Cerebellar cortex (tissue), 1 donor: ENCODE measurements around the gene ST3GAL5.
"Not testable (repeated sequence)": the region's sequence is repeated elsewhere in the genome, so short reads cannot be mapped to it uniquely, and the experiment has no call there.

ENCODE experiments used
- DNase-seq: peaks from one replicate; pipeline ENCODE4 v3.0.0-alpha.2; 2015; ENCODE audit warnings: low spot score

ST3GAL5 gene

DNA sequence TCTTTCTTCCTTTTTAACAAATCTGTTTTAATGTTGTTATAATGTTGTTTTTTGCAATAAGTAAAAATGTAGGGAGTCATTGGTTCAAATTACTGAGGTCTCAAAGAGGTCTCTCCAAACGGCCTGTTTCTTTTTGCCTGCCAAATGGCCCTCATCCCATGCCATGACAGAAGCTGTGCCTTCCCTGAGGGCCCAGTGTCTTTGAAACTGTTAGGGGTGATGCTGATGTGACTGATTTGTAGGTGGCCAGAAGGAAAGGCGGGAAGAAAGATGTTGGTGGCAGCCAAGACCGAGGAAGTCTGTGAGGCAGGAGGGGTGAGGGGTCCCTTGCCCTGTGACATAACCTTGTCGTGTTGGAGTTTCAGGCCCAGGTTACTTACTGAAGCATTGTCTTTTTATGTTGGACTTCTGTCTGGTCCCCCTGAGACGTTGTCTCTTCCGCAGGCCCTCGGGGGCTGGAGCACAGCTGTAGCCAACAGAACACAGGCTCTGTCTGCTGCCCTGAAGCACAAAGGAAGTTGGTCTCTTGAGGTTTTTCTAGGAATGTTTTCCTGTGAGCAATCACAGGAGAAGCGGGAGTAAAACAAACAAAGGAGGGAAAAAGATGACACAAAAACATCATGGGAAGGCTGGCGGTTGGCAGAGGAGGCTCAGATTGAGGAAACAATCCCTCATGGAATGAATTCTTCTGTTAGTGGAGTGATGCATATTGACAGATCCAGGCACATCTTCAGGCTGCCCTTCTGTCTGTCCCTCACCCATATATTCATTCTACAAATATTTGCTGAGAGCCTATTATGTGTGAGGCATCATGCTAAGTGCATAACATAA, 4.9 kb upstream of the ST3GAL5 start:
- no peak for DNase-seq

DNA sequence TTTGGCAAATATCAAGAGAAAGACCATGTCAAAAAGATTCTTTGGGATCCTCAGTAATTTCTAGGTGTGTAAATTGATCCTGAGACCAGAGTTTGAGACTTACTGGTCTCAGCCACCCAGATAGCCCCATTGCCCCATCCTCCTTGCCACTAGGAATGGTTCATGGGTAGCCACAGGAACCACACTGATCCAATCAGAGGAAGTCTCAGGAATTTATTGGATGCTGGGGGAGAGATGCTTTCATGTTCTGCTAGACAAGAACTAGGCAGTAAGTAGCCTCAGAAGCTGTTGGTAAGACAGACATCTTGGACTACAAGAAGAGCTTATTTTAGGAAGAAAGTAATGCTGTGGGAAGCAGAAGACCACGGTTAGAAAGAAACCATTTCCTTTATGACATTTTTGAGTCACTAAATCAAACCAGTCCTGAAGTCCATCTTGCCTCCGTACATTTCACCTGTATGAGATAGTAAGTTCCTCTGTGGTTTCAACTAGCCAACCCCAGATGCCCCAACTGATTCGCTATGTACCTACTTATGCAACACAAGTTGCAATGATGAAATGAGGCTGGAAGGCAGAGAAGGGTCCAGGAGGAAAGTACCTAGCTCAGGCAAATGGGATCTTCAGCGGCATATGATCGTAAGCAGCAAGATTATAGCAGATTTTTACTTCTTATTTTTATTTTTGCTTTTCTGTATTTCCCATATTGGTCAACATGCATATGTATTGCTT, 3.6 kb upstream of the ST3GAL5 start:
- no peak for DNase-seq

DNA sequence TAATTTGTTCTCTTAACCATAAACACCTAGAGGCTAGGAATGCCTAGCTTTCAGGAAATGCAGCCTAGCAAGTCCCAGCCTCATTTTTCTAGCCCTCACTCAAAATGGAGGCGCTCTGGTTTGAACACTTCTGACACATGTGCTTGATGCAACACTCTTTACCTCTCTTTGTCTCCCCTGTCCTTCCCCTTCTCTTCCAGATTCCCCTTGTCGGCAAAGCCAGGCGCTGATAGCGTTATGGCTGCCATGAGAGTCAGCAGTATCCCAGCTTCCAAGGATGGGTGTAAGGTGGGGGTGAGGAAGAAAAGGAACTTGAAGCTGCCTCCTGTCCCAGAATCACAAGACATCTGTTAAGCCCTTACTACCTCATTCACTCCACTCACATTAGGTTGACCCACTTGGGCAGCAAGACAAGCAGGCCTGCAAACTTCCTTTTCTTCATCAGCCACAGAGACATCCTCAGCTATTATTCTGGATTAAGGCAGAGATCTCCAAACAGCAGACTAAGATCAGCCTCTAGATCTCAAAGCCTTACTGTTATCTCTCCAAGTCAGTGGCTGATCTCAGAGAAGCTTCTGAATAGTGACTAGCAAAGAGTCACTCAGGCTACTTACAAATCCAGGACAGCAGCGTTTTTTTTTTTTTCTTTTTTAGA, 1.9 kb upstream of the ST3GAL5 start:
- no peak for DNase-seq

DNA sequence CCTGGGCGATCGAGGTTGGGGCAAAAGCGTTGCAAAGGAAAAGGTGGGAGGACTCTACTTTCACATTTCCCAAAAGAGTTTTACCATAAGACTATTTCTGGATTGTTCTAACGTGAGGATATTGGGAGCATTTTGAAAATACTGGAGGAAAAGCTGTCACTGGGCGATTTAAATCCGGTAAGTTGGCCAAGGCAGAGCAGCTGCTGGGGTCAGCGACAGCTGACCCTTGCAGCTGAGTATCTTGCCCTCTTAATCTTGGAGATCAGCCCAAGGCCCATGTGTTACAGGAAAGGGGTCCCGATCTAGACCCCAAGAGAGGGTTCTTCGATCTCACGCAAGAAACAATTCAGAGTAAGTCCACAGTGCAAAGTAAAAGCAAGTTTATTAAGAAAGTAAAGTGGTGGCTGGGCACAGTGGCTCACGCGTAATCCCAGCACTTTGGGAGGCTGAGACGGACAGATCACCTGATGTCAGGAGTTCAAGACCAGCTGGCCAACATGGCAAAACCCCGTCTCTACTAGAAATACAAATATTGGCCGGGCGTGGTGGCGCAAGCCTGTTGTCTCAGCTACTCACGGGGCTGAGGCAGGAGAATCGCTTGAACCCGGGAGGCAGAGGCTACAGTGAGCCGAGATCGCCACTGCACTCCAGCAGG, 964 bp upstream of the ST3GAL5 start:
- DNase-seq = no peak

DNA sequence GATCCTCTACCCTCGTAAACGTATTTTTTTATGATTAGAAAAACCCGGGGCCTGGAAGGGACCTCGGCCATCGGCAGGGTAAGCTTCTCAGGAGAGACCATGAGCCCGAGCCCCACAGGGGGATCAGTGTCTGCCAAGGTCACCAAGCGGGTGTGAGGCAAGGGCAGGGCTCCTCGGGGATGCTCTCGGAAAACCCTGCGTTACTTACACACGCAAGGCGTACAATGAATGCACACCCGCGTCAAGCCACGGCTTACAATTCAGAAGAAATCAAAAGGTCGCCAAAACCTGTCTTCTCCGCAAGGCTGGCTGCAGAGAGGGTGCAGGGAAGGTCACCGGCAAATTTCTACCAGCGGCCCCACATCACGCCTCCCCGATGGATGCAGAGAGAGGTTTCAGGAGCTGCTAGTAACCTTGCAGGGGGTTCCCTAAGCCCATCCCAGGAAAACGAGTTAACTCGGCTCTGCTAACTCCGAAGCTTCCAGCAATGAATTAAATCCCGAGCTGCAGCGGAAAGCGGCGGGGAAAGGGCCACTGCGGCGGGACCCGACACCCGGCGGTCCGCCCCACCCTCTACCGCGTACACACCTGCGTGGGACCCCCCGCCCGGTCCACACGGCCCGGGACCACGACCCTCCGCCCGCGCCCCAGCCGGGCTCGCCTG, 638 bp downstream of the ST3GAL5 start:
- peak; percentile 54 for DNase-seq

DNA sequence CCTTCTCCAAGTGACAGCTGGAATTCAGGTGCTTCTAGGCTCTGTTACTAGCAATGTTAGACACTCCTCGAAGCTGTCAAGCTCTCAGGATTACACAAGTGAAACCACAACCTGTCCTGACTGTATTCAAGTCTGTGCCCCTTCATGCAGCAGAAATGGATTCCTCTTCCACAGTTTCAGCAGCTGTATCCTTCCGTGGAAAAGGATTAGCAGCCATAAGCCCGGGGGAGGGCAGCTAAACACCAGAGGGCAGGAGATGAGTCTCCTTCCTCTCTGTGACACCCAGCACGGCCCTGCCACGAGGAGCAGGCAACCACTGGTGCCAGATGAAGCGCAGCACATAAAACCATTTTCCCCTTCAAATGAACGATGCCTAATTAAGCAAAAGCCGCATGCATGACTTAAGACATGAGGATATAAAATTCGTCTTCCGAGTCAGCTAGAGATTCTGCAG, 1.2 kb downstream of the ST3GAL5 start:
- DNase-seq = peak; percentile 75

DNA sequence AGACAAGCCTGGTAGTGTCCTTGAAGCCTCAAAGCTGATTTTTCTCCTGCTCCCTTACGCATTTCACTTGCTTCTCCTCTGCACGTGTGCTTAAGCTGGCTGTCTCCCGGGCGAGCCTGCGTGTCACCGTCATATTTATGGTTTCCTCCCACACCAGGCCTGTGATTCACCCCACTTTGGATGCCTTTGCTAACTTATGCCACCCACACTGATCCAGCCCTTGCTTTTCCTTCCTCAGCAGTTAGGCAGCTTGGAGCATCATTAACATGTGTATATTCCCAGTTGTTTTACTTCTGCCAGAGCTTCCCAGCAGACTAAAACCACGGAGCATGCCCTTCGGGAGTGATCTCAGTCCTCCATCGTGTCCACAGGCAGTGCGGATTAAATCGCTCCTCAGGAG, 2.2 kb downstream of the ST3GAL5 start:
- DNase-seq = no peak

DNA sequence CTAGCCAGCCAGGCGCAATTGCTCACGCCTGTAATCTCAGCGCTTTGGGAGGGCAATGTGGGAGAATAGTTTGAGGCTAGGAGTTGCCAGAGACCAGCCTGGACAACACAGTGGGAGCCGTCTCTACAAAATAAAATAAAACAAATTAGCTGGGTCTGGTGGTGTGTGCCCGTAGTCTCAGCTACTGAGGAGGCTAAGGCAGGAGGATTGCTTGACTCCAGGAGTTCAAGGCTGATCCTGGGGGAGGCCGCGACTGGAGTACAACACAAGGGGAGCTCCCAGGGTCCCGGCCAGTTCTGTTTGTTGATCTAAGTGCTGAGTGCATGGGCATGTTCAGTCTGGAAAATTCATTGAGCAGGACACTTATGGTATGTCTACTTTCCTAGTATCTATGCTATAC, 2.6 kb downstream of the ST3GAL5 start:
- DNase-seq = no peak

DNA sequence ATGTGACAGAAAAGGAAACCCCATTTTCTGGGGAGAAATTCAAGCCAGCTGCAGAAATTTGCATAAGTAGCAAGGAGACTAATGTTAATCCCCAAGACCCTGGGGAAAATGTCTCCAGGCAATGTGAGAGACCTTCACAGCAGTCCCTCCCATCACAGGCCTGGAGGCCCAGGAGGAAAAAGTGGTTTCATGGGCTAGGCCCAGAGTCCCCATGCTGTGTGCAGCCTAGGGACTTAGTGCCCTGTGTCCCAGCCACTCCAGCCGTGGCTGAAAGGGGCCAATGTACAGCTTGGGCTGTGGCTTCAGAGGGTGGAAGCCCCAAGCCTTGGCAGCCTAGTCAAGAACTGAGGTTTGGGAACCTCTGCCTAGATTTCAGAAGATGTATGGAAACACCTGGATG, 7.0 kb downstream of the ST3GAL5 start:
- DNase-seq = not testable (repeated sequence)

DNA sequence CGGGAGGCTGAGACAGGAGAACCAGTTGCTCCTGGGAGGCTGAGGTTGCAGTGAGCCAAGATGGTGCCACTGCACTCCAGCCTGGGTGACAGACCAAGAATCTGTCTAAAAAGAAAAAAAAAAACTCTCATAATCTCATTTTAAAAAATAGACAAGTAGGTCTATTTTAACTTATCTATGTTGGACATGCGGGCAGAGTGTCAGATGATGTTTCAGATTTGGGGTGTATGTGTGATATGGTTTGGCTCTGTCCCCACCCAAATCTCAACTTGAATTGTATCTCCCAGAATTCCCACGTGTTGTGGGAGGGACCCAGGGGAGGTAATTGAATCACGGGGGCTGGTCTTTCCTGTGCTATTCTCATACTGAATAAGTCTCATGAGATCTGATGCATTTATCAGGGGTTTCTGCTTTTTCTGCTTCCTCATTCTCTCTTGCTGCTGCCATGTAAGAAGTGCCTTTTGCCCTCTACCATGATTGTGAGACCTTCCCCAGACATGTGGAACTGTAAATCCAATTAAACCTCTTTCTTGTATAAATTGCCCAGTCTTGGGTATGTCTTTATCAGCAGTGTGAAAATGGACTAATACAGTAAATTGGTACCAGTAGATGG, 8.0 kb downstream of the ST3GAL5 start:
- DNase-seq = not testable (repeated sequence)

DNA sequence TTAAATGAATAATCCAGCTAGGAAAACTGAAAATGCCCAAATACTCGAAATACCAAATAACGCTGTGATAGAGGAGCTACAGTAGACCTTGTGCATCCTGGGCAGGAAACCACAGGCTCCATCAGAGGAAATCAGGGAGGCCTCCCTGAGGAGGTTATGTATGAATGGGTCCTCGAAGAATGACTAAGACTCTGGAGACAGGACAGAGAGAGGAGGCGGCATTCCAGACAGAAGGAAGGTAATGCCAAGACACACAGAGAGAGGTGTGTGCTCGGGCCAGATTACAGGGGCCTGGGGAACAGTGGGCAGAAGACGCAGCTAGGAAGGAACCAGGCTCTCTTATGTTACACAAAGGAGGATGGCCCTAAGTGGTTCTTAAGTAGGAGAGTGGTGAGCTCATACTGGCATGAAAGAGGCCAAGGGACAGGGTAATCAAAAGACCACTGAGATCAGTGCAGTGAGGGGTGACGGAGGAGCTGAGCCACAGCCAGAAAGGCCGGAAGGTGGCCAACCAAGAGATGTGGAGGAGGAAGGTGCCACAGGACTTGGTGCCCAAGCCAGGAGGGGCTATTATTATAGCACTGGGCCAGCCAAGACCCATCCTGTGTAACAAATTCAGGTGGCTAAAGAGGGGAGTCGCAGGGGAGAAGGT, 9.9 kb downstream of the ST3GAL5 start:
- no peak for DNase-seq

DNA sequence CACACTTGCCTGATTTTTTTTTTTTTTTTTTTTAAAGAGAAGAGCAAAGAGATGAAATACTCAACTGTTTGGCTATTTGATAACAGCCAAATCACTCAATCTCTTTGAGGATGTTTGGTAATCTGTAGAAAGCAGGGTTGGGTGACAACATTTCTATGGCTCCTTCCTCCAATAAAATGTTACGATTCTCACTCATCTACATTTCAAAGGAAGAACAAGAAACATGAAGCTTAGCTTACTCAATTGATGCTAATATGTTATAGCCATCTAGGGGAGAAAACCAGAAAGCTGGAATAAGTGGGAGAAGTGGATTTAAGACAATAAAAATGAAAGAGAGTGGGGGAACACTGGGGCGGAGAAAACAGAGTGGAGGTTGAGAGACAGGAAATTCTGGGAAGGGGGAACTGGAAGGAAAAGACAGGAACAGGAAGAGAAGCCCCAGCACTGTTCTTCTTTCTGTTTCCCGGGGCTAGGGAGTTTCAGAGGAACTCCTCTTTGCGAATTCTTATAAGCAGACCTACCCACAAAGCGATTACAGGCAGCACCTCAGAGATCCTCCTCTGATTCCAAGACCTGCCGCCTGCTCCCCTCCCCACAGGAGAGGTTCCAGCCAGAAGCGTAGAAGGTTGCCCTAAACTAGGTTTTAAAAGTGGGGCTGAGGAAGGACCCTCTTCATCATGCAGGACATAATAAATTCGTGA, 13.3 kb downstream of the ST3GAL5 start:
- DNase-seq = no peak

DNA sequence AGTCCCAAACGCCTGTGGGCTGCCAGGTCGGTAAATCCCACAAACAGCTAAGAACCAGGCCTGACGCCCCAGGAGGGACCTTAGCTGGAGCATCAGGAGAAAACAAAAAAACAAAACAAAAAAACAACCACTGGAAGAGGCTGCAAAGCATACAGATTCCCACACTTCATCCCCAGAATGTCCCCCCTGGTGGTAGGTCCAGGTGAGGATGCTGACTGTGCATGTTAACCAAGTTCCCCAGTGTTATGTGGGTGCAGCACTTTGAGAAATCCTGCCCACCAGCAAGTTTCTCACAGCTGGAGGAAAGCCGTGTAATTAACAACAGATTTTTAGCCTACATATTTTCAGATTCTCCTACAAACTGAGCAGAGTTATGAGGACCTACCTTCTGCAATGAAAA, 15.1 kb downstream of the ST3GAL5 start:
- DNase-seq = no peak

DNA sequence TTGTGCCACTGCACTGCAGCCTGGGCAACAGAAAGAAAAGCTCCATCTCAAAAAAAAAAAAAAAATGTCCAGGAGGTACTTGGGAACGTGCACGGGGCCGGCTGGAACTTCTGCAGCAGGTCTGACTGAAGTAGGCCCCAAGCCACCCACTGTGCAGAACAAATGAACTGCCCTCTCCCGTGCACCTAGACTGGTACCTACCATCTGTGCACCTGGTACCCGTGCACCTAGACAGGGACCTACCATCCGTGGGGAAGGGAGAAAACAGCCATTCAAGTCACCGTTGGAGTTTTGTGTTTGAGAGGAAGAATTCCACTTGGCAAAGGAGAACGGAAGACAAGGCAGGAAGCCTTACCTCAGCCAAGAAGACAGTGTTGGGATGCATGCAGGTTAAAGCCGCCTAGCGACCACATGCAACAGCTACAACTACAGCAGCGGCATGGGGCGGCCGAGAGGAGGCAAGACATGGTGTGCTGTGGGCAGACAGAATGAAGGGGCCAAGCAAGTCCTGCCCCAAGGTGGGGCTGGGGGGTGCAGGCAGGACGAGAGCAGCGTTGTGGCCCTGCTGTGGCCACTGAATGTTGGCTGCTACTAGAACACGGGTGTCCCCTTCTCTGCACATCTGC, 16.1 kb downstream of the ST3GAL5 start:
- DNase-seq = peak; percentile 49

DNA sequence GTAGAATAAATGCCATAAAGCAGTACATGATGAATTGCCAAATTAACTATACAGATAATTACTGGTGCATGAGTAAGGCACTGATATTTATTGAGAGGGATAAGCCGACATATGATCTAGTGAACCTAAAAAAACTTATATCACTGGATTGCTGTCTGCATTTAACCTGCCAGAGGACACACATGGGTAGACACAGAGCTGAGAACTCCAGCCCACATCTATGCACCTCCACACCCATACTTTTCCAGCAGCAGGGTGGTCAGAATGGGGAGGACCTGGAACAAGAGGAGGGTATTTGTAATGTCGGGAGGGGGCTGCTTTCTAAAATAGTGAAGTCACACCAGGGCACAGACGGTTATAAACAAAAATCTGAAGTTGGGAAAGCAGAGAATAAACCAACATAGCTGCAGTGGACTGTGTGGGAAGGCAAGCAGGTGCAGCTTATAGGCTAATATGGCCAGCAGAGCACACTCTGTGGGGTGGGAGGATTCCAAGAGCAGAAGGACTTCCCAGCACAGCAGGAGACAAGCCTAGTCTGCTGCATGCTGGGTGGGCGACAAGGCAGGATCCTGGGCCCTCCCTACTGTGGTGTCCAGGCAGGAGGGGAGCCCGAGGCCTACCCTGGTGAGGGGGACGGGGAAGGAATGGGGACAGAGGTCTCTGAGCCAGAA, 17.2 kb downstream of the ST3GAL5 start:
- no peak for DNase-seq

DNA sequence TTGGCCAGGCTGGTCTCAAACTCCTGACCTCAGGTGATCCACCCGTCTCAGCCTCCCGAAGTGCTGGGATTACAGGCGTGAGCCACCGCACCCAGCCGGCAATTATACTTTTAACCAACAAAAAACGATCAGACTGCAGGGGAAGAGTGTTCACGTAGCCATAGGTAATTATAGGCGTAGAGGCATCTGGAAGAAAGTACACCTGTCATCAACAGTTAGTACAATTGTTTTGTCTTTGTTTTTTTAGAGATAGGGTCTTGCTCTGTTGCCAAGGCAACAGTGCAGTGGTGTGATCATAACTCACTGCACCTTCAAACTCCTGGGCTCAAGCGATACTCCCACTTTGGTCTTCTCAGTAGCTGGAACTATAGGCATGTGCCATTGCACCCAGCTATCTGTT, 20.0 kb downstream of the ST3GAL5 start:
- DNase-seq = no peak

DNA sequence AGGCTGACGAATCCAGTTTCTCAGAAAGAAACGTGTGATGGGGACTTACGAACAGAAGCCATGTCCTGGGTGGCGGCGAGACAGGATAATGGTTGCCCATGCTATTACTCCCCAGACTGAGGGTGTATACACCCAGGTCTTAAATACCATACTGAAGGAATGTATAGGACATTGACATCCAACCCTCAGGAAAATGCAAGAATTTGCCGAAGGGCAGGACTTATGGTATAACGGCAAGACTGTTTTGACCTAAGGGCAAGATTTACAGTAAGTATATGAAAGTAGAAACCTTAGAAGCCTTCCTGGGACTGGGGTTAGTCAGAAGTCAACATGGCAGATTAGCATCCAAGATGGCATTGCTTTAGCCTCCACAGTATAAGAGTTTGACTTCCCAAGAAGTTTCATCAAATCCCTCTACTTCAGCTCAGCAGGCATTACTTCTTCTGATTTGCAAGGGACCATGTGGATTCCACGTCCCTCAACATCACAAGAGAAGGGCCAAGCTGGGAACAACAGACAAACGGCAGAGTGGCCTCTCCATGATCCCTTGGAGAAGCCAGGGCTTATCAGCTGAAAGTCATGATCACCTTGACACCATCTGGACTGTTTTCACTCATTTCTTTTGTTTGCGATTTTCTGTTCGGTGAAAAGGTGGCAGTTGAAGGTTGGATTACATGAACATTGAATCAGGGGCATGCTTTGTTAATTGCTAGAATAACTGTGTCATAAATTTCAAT, 21.1 kb downstream of the ST3GAL5 start:
- DNase-seq = no peak

DNA sequence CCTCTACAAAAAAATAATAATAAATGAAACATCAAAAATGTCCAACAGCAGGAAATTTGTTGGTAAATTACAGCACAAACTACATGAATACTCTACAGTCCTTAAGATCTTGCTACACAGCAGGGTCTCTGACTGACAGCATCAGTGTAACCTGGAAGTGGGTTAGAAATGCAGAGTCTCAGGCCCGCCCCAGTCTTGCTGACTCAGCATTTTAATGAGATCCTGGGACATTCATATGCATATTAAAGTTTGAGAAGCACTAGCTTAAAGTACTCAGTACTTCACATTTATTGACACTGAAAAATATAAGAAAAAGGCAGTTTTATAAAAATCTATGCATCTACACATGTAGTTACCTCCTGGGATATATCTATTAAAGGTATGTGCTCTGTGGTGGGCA, 21.7 kb downstream of the ST3GAL5 start:
- no peak for DNase-seq
